HepG2 (cell line): ENCODE data around the gene RAPH1.

Source experiments
- CHD4 ChIP-seq: fragments of 200-600 bp; sonication (generic); IDR thresholded peaks from 2 replicates; pipeline ENCODE4 v1.7.0; 2017; ENCODE audit warnings: mild to moderate bottlenecking, low read length, borderline replicate concordance
- ESRRA ChIP-seq: sonication (generic); formaldehyde crosslinking; IDR thresholded peaks from 2 replicates; pipeline ENCODE4 v1.5.1; 2020; ENCODE audit warnings: mild to moderate bottlenecking, low read depth, missing genetic modification reagents
- FOXJ3 ChIP-seq: sonication (generic); formaldehyde crosslinking; IDR thresholded peaks from 2 replicates; pipeline ENCODE4 v1.4.0; 2020; ENCODE audit warnings: missing genetic modification reagents, mild to moderate bottlenecking, borderline replicate concordance
- KDM1A ChIP-seq: IDR thresholded peaks from 2 replicates; pipeline ENCODE4 v1.6.1; 2016; ENCODE audit warnings: missing compliant biosample characterization
- POLR2A ChIP-seq, 2 experiments: IDR thresholded peaks; 2 replicates each; pipeline ENCODE4 v1.6.1; 2011; ENCODE audit warnings: low read depth in 2 of 2, low read length in 2 of 2, mild to moderate bottlenecking in 1 of 2, moderate library complexity in 1 of 2; ENCODE audit not compliant: insufficient read depth in 1 of 2
- RNF2 ChIP-seq: fragments of 450-650 bp; conservative IDR thresholded peaks from 2 replicates; pipeline ENCODE4 v1.6.1; 2016; ENCODE audit warnings: low read depth
- ZNF550 ChIP-seq: sonication (generic); formaldehyde crosslinking; IDR thresholded peaks from 2 replicates; pipeline ENCODE4 v1.4.0; 2020; ENCODE audit warnings: mild to moderate bottlenecking, missing genetic modification reagents, borderline replicate concordance

GRCh38 chr2:203461746-203462145 is 73.4 kb downstream of the RAPH1 start:
- TF ChIP-seq CHD4, result no peak
- no peak for TF ChIP-seq RNF2
- no peak for TF ChIP-seq ZNF550 (CRISPR knock-in tag)
- no peak for TF ChIP-seq ESRRA (CRISPR knock-in tag)
- TF ChIP-seq KDM1A (CRISPR knock-in tag), result no peak
- TF ChIP-seq FOXJ3, result no peak
- TF ChIP-seq POLR2A (IDR thresholded peaks at IDR 0.05; ENCODE audit: insufficient read depth in 1 of 2, low read depth in 2 of 2, low read length in 2 of 2), result no peak
